ENCODE data around the gene FRAS1.

DNA sequence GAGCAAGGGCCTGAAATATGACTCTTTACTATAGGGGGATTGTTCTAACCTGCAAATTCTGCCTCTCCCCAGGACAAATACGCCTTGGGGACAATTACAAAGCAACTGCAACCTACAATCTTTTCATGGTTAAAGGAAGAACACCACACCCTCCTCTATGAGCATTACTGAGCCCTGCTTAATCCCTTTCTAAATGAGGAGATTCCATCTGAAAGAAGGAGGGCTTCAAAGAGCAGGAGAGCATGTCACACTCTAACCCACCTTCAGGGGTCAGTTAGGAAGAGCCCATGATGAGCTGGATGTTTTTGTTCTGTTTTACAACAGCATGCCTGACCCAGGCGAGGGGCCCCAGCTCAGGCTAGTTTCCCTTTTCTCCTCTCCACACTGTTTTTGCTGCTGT, 360.5 kb downstream of the FRAS1 start:
- TF ChIP-seq, protein P1, sequence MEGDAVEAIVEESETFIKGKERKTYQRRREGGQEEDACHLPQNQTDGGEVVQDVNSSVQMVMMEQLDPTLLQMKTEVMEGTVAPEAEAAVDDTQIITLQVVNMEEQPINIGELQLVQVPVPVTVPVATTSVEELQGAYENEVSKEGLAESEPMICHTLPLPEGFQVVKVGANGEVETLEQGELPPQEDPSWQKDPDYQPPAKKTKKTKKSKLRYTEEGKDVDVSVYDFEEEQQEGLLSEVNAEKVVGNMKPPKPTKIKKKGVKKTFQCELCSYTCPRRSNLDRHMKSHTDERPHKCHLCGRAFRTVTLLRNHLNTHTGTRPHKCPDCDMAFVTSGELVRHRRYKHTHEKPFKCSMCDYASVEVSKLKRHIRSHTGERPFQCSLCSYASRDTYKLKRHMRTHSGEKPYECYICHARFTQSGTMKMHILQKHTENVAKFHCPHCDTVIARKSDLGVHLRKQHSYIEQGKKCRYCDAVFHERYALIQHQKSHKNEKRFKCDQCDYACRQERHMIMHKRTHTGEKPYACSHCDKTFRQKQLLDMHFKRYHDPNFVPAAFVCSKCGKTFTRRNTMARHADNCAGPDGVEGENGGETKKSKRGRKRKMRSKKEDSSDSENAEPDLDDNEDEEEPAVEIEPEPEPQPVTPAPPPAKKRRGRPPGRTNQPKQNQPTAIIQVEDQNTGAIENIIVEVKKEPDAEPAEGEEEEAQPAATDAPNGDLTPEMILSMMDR (IDR thresholded peaks at IDR 0.05; ENCODE audit: insufficient read depth, low read depth, low read length) = no peak
- no peak for TF ChIP-seq EZH2 (IDR thresholded peaks at IDR 0.05; ENCODE audit: insufficient read depth, low read length)
